AG04450 (cell line): ENCODE data around the gene PIM3. TPM values are rescaled to one million over a fixed set of nuclear protein-coding genes. Genes with fewer than 3 reads are reported as not detected.

Source experiments
- CTCF ChIA-PET: fragments of 300-600, 350-600 bp; formaldehyde crosslinking; extraction: SDS; loops from one replicate; lab custom pipeline; 2022; ENCODE audit warnings: antibody characterized with exemption, inconsistent platforms; lab: Charles Lee
- POLR2A ChIA-PET: fragments of 350-600 bp; formaldehyde crosslinking; extraction: SDS; loops from one replicate; lab custom pipeline; 2021; ENCODE audit warnings: antibody characterized with exemption, inconsistent platforms; lab: Yijun Ruan, JAX
- DNase-seq: peaks from one replicate; pipeline ENCODE4 v3.0.0-alpha.2; 2011; ENCODE audit warnings: low read depth, low spot score
- H3K27ac ChIP-seq: one replicate; pipeline ENCODE4 v1.5.1; 2012; ENCODE audit warnings: low read depth, low read length, control low read depth
- H3K27me3 ChIP-seq: one replicate; pipeline ENCODE4 v1.6.0; 2012; ENCODE audit warnings: low read length; ENCODE audit not compliant: control insufficient read depth, insufficient read depth
- H3K4me3 ChIP-seq: 2 replicates; pipeline ENCODE4 v1.5.1; 2011; ENCODE audit warnings: mild to moderate bottlenecking, low read depth, low read length, control low read depth
- H3K9me3 ChIP-seq: 2 replicates; pipeline ENCODE4 v1.5.1; 2012; ENCODE audit warnings: low read length; ENCODE audit not compliant: control insufficient read depth, insufficient read depth
- polyA plus RNA-seq: library from polyadenylated mRNA; depleted of rRNA; stranded (reverse); fragments of >200 nt; gene quantifications from 2 replicates; pipeline ENCODE4 v1.2.3, GENCODE V29; 2011
- TF ChIP-seq, protein P1 (sequence below): IDR thresholded peaks from 2 replicates; pipeline ENCODE4 v1.5.1; 2011; ENCODE audit warnings: low read depth, low read length, control low read depth, inconsistent platforms

The PIM3 gene
- polyA plus RNA-seq, 1 experiment = 6.1 TPM

DNA sequence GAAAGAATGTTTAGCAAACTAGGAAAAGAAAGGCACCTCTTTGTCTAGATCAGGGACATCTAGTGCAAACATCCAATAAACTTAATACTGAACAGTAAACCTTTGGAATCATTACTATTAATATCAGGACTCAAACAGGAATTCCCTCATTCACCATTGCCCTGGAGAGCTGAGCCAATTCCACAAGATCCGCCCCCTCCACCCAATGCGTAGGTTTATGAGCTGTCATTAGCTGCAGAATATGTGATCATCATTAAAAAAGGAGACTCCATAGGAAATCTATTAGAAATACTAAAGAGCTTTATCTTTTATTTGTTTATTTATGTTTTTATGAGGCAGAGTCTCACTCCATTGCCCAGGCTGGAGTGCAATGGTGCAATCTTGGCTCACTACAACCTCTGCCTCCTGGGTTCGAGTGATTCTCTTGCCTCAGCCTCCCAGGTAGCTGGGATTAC, 46.5 kb downstream of the PIM3 start:
- Histone ChIP-seq H3K27me3 (peaks cover 35% of the 10 kb centered on the region), H3K9me3 (no peaks in the 10 kb centered on the region; the same call in 1 of the 2 replicates), H3K27ac (no peak overlapping the region), H3K4me3 (no peak overlapping the region)
- DNase-seq = no peak
- ChIA-PET POLR2A (no interaction called here), CTCF (no interaction called here)
- TF ChIP-seq, protein P1, sequence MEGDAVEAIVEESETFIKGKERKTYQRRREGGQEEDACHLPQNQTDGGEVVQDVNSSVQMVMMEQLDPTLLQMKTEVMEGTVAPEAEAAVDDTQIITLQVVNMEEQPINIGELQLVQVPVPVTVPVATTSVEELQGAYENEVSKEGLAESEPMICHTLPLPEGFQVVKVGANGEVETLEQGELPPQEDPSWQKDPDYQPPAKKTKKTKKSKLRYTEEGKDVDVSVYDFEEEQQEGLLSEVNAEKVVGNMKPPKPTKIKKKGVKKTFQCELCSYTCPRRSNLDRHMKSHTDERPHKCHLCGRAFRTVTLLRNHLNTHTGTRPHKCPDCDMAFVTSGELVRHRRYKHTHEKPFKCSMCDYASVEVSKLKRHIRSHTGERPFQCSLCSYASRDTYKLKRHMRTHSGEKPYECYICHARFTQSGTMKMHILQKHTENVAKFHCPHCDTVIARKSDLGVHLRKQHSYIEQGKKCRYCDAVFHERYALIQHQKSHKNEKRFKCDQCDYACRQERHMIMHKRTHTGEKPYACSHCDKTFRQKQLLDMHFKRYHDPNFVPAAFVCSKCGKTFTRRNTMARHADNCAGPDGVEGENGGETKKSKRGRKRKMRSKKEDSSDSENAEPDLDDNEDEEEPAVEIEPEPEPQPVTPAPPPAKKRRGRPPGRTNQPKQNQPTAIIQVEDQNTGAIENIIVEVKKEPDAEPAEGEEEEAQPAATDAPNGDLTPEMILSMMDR = no peak

DNA sequence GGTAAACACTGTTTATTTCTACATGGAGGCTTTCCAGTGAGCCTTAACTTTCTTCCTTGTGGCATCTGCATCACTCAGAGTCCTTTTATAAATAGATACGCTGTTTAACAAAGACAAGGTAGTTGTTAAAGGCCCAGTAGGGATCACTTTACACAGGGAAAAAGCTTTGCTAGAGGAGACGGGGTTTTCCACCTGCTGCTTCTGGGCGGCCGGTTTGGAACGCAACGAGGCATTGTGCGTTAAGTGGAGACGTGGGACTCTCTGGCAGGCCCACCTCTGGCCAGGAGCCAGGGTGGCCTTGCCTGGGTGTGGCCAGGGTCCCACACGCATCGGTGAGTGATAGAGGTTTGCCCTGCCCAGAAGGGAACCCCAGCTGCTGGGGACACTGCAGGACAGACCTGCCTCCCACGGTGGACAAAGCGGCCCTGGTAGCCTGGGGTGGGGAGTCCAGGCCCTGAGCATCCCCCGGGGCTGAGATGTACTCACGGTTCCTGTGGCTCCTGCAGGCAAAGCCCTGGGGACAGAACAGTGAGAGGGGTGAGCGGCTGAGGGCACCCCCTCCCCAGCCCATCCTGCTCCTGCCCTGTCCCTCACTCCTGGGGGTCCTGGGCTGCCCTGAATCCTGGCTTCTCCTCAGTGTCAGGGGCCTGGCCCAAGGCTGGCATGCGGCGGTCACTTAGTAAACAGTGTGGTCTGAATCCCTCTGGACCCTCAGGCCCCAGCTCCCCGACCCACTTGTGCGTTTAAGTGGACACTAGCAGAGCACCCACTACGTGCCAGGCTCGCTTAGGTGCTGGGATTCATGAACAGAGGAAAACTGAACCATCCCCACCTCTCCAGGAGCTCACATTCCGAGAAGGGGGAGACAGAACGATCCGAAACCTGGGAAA, 47.8 kb downstream of the PIM3 start:
- no peak overlapping the region for H3K27ac ChIP-seq
- H3K27me3 ChIP-seq = peaks cover 45% of the 10 kb centered on the region
- no peak for DNase-seq
- no peak overlapping the region for H3K4me3 ChIP-seq
- TF ChIP-seq, protein P1 = no peak
- H3K9me3 ChIP-seq = no peaks in the 10 kb centered on the region; the same call in 1 of the 2 replicates
- ChIA-PET POLR2A (no interaction called here), CTCF (no interaction called here)

DNA sequence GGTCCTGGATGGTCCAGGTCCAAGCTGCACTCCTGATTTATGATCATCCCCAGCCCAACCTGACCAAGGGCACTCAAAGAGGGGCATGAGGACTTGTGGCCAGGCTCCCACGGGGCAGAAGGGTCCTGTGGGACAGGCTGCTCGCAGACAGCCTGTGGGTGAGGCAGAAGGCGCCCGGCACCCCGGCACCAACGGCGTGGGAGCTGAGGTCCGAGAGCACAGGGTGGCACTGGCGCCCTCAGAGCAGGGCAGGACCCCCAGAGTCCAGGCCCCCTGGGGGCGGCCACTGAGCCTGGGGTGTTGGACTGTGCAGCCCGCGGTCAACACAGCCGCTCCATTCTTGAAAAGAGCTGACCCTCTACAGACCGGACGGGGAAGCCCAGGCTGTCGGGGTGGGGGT, 48.7 kb downstream of the PIM3 start:
- CTCF ChIA-PET = no interaction called here
- H3K9me3 ChIP-seq = no peaks in the 10 kb centered on the region; the same call in 1 of the 2 replicates
- POLR2A ChIA-PET = no interaction called here
- H3K27me3 ChIP-seq = peaks cover 51% of the 10 kb centered on the region
- H3K27ac ChIP-seq = no peak overlapping the region
- no peak overlapping the region for H3K4me3 ChIP-seq
- TF ChIP-seq, protein P1 = no peak
- DNase-seq = no peak

DNA sequence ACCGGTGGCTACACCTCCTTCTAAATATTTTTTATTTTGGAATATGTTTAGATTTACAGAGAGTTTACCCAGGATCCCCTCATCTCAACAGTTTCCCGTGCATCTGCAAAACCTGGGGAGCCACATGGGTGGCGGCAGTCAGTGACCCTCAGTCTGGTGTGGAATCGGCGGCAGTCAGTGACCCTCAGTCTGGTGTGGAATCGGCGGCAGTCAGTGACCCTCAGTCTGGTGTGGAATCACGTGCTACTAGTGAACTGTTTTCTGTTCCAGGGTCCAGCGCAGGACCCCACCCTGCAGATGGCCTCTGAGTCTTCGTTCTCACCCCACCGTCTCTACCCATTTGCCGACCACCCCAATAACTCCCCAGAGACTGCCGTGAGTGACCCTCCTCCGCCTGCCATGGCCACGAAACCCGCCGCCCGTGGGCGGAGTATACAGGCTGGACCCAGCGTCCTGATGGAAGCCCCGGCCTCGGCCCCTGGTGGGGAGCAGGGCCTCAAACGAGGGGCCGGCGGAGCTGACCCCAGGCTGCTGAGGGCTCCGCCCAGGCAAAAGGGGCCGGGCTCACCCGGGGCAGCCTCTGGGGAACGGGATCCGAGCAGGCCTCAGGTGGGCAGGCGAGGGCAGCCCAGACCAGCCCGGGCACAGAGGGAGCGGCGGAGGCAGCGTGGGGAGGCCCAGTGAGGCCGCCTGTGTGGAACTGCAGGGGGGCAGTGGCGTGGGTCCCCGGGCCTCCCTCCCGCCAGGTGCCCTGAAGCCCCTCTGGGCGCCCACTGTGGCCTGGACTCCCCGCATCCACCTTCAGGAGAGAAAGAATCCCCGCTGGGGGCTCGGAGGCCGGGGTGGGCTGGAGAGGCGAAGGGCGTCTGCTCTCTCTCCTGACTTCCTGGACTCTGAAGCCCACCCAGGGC, 49.4 kb downstream of the PIM3 start:
- peaks cover 56% of the 10 kb centered on the region for H3K27me3 ChIP-seq
- H3K27ac ChIP-seq = no peak overlapping the region
- CTCF ChIA-PET = no interaction called here
- DNase-seq = no peak
- no peak overlapping the region for H3K4me3 ChIP-seq
- TF ChIP-seq, protein P1 = no peak
- no peaks in the 10 kb centered on the region; the same call in 1 of the 2 replicates for H3K9me3 ChIP-seq
- POLR2A ChIA-PET = no interaction called here
